HG02870 (cell line): ENCODE data around the gene GPD2.
A peak's percentile ranks its signal among the peaks of the same experiment; 100 is the strongest.
"Not testable (repeated sequence)": the region's sequence is repeated elsewhere in the genome, so short reads cannot be mapped to it uniquely, and the experiment has no call there.

ENCODE experiments used
- ATAC-seq: cut with Tn5 transposase; IDR thresholded peaks from one replicate; pipeline ENCODE4 v1.9.1; 2021; ENCODE audit warnings: mild to moderate bottlenecking, moderate library complexity; ENCODE audit not compliant: unreplicated experiment

GPD2 gene

GRCh38 chr2:156580501-156580900 lies 144.3 kb downstream of the GPD2 start:
- ATAC-seq, result no peak

- ATAC-seq, result no peak
These were observed 145.1 kb downstream of the GPD2 start for GRCh38 chr2:156581280-156581679.

- ATAC-seq, result no peak
These were observed 149.3 kb downstream of the GPD2 start for GRCh38 chr2:156585457-156585856.

- no peak for ATAC-seq
These were observed 150.4 kb downstream of the GPD2 start for GRCh38 chr2:156586621-156587020.

- ATAC-seq, result peak; percentile 77
These were observed 153.4 kb downstream of the GPD2 start for GRCh38 chr2:156589381-156590079.

GRCh38 chr2:156590085-156590739 lies 154.0 kb downstream of the GPD2 start:
- no peak for ATAC-seq

GRCh38 chr2:156592809-156593593 lies 156.8 kb downstream of the GPD2 start:
- no peak for ATAC-seq

GRCh38 chr2:156593594-156593921 lies 157.4 kb downstream of the GPD2 start:
- no peak for ATAC-seq

GRCh38 chr2:156598563-156598962 lies 162.4 kb downstream of the GPD2 start:
- ATAC-seq, result no peak

GRCh38 chr2:156600196-156600595 lies 164.0 kb downstream of the GPD2 start:
- no peak for ATAC-seq

- ATAC-seq, result no peak
These were observed 165.8 kb downstream of the GPD2 start for GRCh38 chr2:156601855-156602551.

- ATAC-seq, result no peak
These were observed 166.4 kb downstream of the GPD2 start for GRCh38 chr2:156602552-156602933.

GRCh38 chr2:156615836-156616322 lies 179.7 kb downstream of the GPD2 start:
- ATAC-seq, result no peak

- not testable (repeated sequence) for ATAC-seq
These were observed 181.9 kb downstream of the GPD2 start for GRCh38 chr2:156618071-156618470.

GRCh38 chr2:156619021-156619539 lies 182.9 kb downstream of the GPD2 start:
- no peak for ATAC-seq

- ATAC-seq, result no peak
These were observed 186.3 kb downstream of the GPD2 start for GRCh38 chr2:156622491-156622890.

- ATAC-seq, result no peak
These were observed 189.4 kb downstream of the GPD2 start for GRCh38 chr2:156625360-156626170.

- ATAC-seq, result no peak
These were observed 190.8 kb downstream of the GPD2 start for GRCh38 chr2:156626931-156627330.

- no peak for ATAC-seq
These were observed 194.6 kb downstream of the GPD2 start for GRCh38 chr2:156630579-156631337.
